Measurements from ENCODE around the gene PRKAG2.
A peak's percentile ranks its signal among the peaks of the same experiment; 100 is the strongest.

Gene PRKAG2

DNA sequence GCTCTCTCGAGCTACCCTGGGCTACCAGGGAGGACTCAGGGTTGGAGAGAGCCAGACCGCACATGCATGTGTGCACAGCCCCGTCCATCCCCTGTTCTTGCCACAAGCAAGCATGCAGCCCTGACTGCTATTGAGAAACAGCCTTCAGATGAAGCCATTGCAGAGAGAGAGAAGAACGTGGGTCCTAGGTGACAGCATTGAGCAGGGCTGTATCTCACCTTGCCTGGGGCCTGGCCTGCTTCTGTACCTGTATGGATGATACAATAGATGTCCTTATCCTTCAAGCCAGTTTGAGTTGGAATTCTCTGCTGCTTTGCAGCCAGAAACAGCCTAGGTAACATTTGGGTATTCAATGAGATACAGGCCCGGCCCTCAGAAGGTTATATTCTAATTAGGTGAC, 229.9 kb downstream of the PRKAG2 start:
- H3K9ac ChIP-seq (ENCODE audit: low read depth, low read length): no peak overlapping the region
- H3K4me3 ChIP-seq (ENCODE audit: low read length): no peak overlapping the region

DNA sequence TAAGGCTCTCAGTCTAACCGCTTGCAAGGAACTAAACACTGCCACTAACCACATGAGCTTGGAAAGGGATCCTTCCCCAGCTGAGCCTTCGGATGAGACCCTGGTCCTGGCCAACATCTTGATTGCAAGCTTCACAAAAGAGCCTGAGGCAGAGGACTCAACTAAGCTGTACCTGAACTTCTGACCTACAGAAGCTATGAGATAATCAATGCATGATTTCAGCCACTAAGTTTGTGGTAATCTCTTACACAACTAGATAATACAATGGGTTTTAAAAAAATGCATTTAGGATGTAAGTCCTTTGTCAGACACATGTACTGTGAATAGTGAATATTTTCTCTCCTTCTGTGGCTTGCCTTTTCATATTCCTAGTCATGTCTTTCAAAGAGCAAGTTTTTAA, 231.6 kb downstream of the PRKAG2 start:
- H3K4me3 ChIP-seq (ENCODE audit: low read length): no peak overlapping the region
- H3K4me1 ChIP-seq (ENCODE audit: insufficient read depth, low read length): no peaks in the 10 kb centered on the region
- no peaks in the 10 kb centered on the region for H3K27me3 ChIP-seq (ENCODE audit: insufficient read depth, low read length)
- H3K27ac ChIP-seq (ENCODE audit: low read length): no peak overlapping the region
- H3K9ac ChIP-seq (ENCODE audit: low read depth, low read length): no peak overlapping the region
- H3K36me3 ChIP-seq (ENCODE audit: insufficient read depth, low read depth, low read length): no peaks in the 10 kb centered on the region
- H3K9me3 ChIP-seq (ENCODE audit: insufficient read depth, low read depth, low read length): peaks cover 5% of the 10 kb centered on the region

More for the DNA sequence above, 229.9 kb downstream of the PRKAG2 start:
- Histone ChIP-seq H3K27ac (ENCODE audit: low read length) (no peak overlapping the region), H3K27me3 (ENCODE audit: insufficient read depth, low read length) (no peaks in the 10 kb centered on the region), H3K36me3 (ENCODE audit: insufficient read depth, low read depth, low read length) (no peaks in the 10 kb centered on the region), H3K9me3 (ENCODE audit: insufficient read depth, low read depth, low read length) (peaks cover 5% of the 10 kb centered on the region), H3K4me1 (ENCODE audit: insufficient read depth, low read length) (no peaks in the 10 kb centered on the region)

GRCh38 chr7:151644554-151644953, 232.4 kb downstream of the PRKAG2 start:
- Histone ChIP-seq H3K4me3 (ENCODE audit: low read length) (no peak overlapping the region), H3K9me3 (ENCODE audit: insufficient read depth, low read depth, low read length) (peaks cover 5% of the 10 kb centered on the region), H3K9ac (ENCODE audit: low read depth, low read length) (no peak overlapping the region), H3K36me3 (ENCODE audit: insufficient read depth, low read depth, low read length) (no peaks in the 10 kb centered on the region), H3K4me1 (ENCODE audit: insufficient read depth, low read length) (no peaks in the 10 kb centered on the region), H3K27ac (ENCODE audit: low read length) (no peak overlapping the region), H3K27me3 (ENCODE audit: insufficient read depth, low read length) (no peaks in the 10 kb centered on the region)

DNA sequence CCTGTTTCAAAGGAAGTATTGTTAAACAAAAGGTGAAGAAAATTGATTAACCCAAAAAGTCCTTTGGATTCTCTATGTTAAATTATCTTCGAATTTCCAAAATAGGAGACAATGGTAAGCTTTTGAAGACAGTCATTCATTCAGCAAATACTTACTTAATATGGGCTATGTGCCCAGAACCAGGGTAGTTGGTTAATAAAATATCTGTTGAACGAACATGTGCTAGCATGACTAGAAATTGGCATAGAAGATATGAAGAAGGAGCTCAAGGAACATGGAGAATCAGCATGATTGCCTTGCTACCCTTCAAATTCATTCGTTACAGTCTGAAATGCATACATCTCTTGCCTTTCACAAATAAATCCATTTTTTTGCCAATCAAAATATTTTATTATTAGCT, 234.2 kb downstream of the PRKAG2 start:
- no peak overlapping the region for H3K9ac ChIP-seq (ENCODE audit: low read depth, low read length)
- no peaks in the 10 kb centered on the region for H3K36me3 ChIP-seq (ENCODE audit: insufficient read depth, low read depth, low read length)
- H3K4me3 ChIP-seq (ENCODE audit: low read length): no peak overlapping the region
- no peaks in the 10 kb centered on the region for H3K4me1 ChIP-seq (ENCODE audit: insufficient read depth, low read length)
- peaks cover 5% of the 10 kb centered on the region for H3K9me3 ChIP-seq (ENCODE audit: insufficient read depth, low read depth, low read length)
- no peak overlapping the region for H3K27ac ChIP-seq (ENCODE audit: low read length)
- H3K27me3 ChIP-seq (ENCODE audit: insufficient read depth, low read length): no peaks in the 10 kb centered on the region

DNA sequence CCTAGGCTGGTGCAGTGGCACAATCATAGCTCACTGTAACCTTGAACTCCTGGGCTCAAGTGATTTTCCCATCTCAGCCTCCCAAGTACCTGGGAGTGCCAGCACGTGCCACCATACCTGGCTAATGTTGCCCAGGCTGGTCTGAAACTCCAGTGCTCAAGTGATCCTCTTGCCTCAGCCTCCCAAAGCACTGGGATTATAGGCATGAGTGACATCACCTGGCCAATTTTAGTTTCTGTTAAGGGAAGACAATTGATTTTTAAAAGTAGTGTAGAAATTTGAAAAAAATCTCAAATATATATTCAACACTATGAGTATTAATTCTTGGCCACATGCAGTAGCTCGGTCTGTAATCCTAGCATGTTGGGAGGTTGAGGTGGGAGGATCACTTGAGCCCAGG, 235.3 kb downstream of the PRKAG2 start:
- Histone ChIP-seq H3K27me3 (ENCODE audit: insufficient read depth, low read length) (no peaks in the 10 kb centered on the region), H3K4me3 (ENCODE audit: low read length) (no peak overlapping the region), H3K36me3 (ENCODE audit: insufficient read depth, low read depth, low read length) (no peaks in the 10 kb centered on the region), H3K27ac (ENCODE audit: low read length) (no peak overlapping the region), H3K4me1 (ENCODE audit: insufficient read depth, low read length) (no peaks in the 10 kb centered on the region), H3K9me3 (ENCODE audit: insufficient read depth, low read depth, low read length) (peaks cover 5% of the 10 kb centered on the region), H3K9ac (ENCODE audit: low read depth, low read length) (no peak overlapping the region)

GRCh38 chr7:151637781-151638261, 239.1 kb downstream of the PRKAG2 start:
- Histone ChIP-seq H3K4me3 (ENCODE audit: low read length) (no peak overlapping the region), H3K4me1 (ENCODE audit: insufficient read depth, low read length) (no peaks in the 10 kb centered on the region), H3K9ac (ENCODE audit: low read depth, low read length) (no peak overlapping the region), H3K27me3 (ENCODE audit: insufficient read depth, low read length) (peaks cover 5% of the 10 kb centered on the region; the same call in 1 of the 2 replicates), H3K9me3 (ENCODE audit: insufficient read depth, low read depth, low read length) (peaks cover 5% of the 10 kb centered on the region; the same call in 1 of the 2 replicates), H3K36me3 (ENCODE audit: insufficient read depth, low read depth, low read length) (no peaks in the 10 kb centered on the region), H3K27ac (ENCODE audit: low read length) (no peak overlapping the region)

- no peaks in the 10 kb centered on the region for H3K36me3 ChIP-seq (ENCODE audit: insufficient read depth, low read depth, low read length)
- no peak overlapping the region for H3K4me3 ChIP-seq (ENCODE audit: low read length)
- H3K9me3 ChIP-seq (ENCODE audit: insufficient read depth, low read depth, low read length): peaks cover 5% of the 10 kb centered on the region; the same call in 1 of the 2 replicates
- H3K27me3 ChIP-seq (ENCODE audit: insufficient read depth, low read length): peaks cover 25% of the 10 kb centered on the region
- H3K4me1 ChIP-seq (ENCODE audit: insufficient read depth, low read length): peaks cover 5% of the 10 kb centered on the region
- H3K27ac ChIP-seq (ENCODE audit: low read length): no peak overlapping the region
- H3K9ac ChIP-seq (ENCODE audit: low read depth, low read length): no peak overlapping the region
Measured at GRCh38 chr7:151634643-151635042, 242.3 kb downstream of the PRKAG2 start.

DNA sequence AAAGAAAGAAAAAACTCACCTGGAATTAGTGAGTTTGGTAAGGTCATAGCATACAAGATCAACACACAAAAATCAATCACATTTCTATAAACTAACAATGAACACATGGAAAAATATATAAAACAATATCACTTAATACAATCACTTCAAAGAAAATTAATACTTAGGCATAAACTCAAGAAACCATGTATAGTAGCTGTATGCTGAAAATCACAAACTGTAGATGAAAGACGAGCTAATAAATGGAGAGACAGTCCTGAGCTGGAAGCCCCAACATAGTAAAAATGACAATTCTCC, 243.5 kb downstream of the PRKAG2 start:
- no peak overlapping the region for H3K4me3 ChIP-seq (ENCODE audit: low read length)
- no peak overlapping the region for H3K27ac ChIP-seq (ENCODE audit: low read length)

DNA sequence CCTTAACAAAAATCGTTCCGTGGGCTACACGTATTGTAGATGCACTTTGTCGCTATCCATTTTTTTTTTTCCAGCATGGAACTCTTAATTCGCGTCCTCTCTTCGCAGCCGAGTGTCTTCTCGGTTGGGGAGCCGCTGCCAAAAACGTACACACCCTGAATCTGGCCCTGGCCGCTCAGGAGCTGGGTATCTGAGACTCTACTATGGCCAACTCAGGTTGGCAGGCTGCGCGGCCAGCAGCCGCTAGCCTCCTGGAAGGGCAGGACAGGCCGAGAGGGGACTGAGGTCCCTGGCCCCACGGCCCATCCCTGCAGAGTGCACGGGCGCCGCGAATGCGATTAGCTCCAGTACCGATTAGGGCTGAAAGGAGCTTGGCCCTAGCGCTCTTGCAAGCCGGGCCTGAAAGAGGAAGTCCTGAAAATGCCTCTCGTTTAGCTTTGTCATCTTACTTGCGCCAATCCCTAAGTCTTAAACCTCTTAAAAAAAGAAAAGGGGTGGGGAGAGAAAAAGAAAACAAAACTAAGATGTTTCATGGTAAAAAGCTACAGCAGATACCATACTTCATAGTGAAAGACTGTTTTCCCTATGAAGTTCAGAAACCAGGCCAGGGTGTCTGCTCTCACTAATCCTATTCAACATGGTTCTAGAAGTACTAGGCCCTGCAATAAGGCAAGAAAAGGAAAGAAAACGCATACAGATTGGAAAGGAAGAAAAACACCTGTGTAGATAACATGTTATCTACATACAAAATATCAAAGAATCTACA, 244.0 kb downstream of the PRKAG2 start:
- H3K9me3 ChIP-seq (ENCODE audit: insufficient read depth, low read depth, low read length): peaks cover 5% of the 10 kb centered on the region; the same call in 1 of the 2 replicates

More for the DNA sequence above, 243.5 kb downstream of the PRKAG2 start:
- Histone ChIP-seq H3K36me3 (ENCODE audit: insufficient read depth, low read depth, low read length) (no peaks in the 10 kb centered on the region), H3K4me1 (ENCODE audit: insufficient read depth, low read length) (peaks cover 17% of the 10 kb centered on the region), H3K9ac (ENCODE audit: low read depth, low read length) (no peak overlapping the region), H3K27me3 (ENCODE audit: insufficient read depth, low read length) (peaks cover 36% of the 10 kb centered on the region), H3K9me3 (ENCODE audit: insufficient read depth, low read depth, low read length) (peaks cover 5% of the 10 kb centered on the region; the same call in 1 of the 2 replicates)

GRCh38 chr7:151631953-151632749, 244.8 kb downstream of the PRKAG2 start:
- H3K4me1 ChIP-seq (ENCODE audit: insufficient read depth, low read length): peaks cover 20% of the 10 kb centered on the region
- no peaks in the 10 kb centered on the region for H3K36me3 ChIP-seq (ENCODE audit: insufficient read depth, low read depth, low read length)
- H3K4me3 ChIP-seq (ENCODE audit: low read length): peak overlapping the region; percentile 82
- H3K27ac ChIP-seq (ENCODE audit: low read length): no peak overlapping the region
- H3K27me3 ChIP-seq (ENCODE audit: insufficient read depth, low read length): peaks cover 44% of the 10 kb centered on the region
- peak overlapping the region; percentile 47; the same call in 1 of the 2 replicates for H3K9ac ChIP-seq (ENCODE audit: low read depth, low read length)
- peaks cover 5% of the 10 kb centered on the region; the same call in 1 of the 2 replicates for H3K9me3 ChIP-seq (ENCODE audit: insufficient read depth, low read depth, low read length)

More for the DNA sequence above, 244.0 kb downstream of the PRKAG2 start:
- Histone ChIP-seq H3K4me1 (ENCODE audit: insufficient read depth, low read length) (peaks cover 20% of the 10 kb centered on the region), H3K27me3 (ENCODE audit: insufficient read depth, low read length) (peaks cover 42% of the 10 kb centered on the region), H3K36me3 (ENCODE audit: insufficient read depth, low read depth, low read length) (no peaks in the 10 kb centered on the region), H3K9ac (ENCODE audit: low read depth, low read length) (peak overlapping the region; percentile 47; the same call in 1 of the 2 replicates), H3K27ac (ENCODE audit: low read length) (no peak overlapping the region), H3K4me3 (ENCODE audit: low read length) (peak overlapping the region; percentile 82)

DNA sequence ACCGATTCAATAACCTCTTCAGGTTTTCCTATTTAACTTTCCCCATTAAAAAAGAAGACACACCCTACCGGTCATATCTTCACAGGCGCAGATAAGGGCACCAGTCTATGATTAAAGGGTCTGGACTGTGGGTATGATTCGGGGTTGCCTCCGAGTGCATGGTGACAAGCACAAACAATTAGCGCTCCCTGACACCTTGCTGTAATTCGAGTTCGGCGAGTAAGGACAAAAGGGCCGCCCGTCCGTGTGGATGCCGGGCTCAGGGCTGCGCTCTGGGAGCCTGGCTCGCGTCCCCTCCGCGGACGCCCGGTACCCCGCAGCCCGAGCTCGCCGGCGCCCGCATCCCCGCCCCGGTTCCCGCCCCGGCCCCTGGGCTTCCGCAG, 245.4 kb downstream of the PRKAG2 start:
- Histone ChIP-seq H3K4me1 (ENCODE audit: insufficient read depth, low read length) (peaks cover 20% of the 10 kb centered on the region), H3K9me3 (ENCODE audit: insufficient read depth, low read depth, low read length) (peaks cover 5% of the 10 kb centered on the region; the same call in 1 of the 2 replicates), H3K27ac (ENCODE audit: low read length) (no peak overlapping the region), H3K4me3 (ENCODE audit: low read length) (peak overlapping the region; percentile 76), H3K9ac (ENCODE audit: low read depth, low read length) (peak overlapping the region; percentile 47; the same call in 1 of the 2 replicates), H3K36me3 (ENCODE audit: insufficient read depth, low read depth, low read length) (no peaks in the 10 kb centered on the region), H3K27me3 (ENCODE audit: insufficient read depth, low read length) (peaks cover 44% of the 10 kb centered on the region)
